ENCODE results near the gene PTTG2. TPM values are rescaled to one million over a fixed set of nuclear protein-coding genes. Genes with fewer than 3 reads are reported as not detected.
"Not testable (repeated sequence)": the region's sequence is repeated elsewhere in the genome, so short reads cannot be mapped to it uniquely, and the experiment has no call there.

Gene PTTG2
- total RNA-seq: under 1 TPM; 0.86 to 0.90 TPM

DNA sequence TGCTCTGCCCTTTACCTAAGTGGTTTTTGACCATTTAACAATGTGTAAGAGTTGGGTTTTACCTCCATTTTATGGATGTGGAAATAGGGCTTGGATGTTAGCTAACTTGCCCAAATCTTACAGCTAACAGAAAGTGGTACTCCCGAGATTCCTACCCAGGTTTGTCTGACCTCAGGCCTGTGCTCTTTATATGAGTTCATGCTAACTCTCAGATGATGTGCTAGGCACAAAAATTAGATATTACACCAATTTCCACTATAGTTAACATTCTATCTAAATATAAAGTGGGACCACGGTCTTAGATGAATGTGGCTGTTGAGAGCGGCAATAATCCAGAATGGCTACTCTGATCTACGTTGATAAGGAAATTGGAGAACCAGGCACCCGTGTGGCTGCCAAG, at the start of gene PTTG2:
TSS of gene PTTG2 (plus strand) at position 301 of the 400 bp plus-strand sequence. CDS start at position 338, 37 bp downstream.
- POLR2A ChIA-PET: no interaction called here
- DNase-seq: no peak
- no peaks in the 10 kb centered on the region for H3K9me3 Mint-ChIP-seq
- H3K36me3 Mint-ChIP-seq (ENCODE audit: low read depth): no peaks in the 10 kb centered on the region
- CTCF ChIA-PET: no interaction called here
- H3K27me3 Mint-ChIP-seq: no peaks in the 10 kb centered on the region
- H3K4me1 Mint-ChIP-seq: peaks cover 2% of the 10 kb centered on the region
- H3K27ac Mint-ChIP-seq: no peak within 1 kb of the TSS
- H3K4me3 Mint-ChIP-seq: no peak within 1 kb of the TSS

DNA sequence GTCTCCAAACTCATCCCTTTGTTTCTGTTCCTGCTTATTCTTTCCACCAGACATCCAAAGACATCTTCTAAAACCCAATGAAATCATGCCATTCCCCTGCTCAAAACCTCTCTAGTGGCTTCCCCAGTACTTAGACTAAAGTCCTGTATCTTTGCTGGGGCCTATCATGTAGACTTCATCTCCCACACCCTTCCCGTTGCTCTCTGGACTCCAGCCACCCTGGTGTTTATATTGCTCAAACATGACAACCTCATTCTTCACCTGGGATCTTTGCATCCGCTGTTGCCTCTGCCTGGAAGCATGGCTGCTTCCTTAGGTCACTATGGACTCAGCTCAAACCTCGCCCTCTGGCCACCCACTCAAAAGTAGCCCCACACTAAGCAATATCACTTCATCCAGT, 45.7 kb upstream of the PTTG2 start:
- H3K9me3 Mint-ChIP-seq: no peaks in the 10 kb centered on the region
- ChIA-PET POLR2A (interaction anchor here (1.4 kb wide), 1 partner anchor 23 kb away, joined by 3 read pairs; no protein-coding TSS in a partner anchor), CTCF (no interaction called here)
- no peak overlapping the region for H3K4me3 Mint-ChIP-seq
- peaks cover under 1% of the 10 kb centered on the region for H3K4me1 Mint-ChIP-seq
- H3K27ac Mint-ChIP-seq: no peak overlapping the region
- H3K27me3 Mint-ChIP-seq: no peaks in the 10 kb centered on the region
- no peak for DNase-seq
- H3K36me3 Mint-ChIP-seq (ENCODE audit: low read depth): peaks cover 12% of the 10 kb centered on the region

DNA sequence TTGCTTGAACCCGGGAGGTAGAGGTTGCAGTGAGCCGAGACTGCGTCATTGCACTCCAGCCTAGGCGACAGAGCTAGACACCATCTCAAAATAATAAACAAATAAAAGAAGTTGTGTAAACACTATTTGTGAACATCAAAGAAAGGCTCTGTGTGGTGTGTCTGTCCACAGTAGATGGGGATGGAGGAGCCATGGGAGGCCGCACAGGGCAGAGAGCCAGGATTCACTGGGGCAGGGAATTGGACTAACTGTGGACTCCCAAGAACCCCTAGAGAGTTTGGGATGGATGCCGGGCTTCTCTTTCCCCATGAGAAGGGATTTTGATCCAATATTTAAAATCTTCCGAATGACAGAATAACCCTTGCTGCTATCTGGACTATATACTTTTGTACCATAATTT, 42.8 kb upstream of the PTTG2 start:
- Mint-ChIP-seq H3K4me1 (peaks cover 7% of the 10 kb centered on the region), H3K27me3 (no peaks in the 10 kb centered on the region), H3K27ac (no peak overlapping the region), H3K4me3 (no peak overlapping the region), H3K36me3 (ENCODE audit: low read depth) (peaks cover 9% of the 10 kb centered on the region), H3K9me3 (no peaks in the 10 kb centered on the region)
- no peak for DNase-seq
- ChIA-PET POLR2A (interaction anchor here (1.0 kb wide), 1 partner anchor 11 kb away, joined by 3 read pairs; no protein-coding TSS in a partner anchor), CTCF (no interaction called here)

DNA sequence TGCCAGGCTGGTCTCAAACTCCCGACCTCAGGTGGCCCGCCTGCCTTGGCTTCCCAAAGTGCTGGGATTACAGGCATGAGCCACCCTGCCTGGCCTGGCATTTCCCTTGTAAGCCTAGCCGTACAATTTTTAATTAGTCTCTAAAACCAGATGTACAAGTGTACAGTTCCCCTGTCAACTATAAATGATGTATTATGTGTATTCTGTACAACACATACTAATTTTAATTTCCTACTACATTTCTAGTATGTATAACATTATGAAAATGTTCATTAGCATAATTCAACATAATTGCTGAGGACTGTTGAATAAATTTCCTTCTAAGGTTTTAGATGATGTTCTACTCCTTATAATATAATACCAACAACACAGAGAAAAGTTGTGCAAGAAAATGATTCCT, 41.5 kb upstream of the PTTG2 start:
- no peak overlapping the region for H3K4me3 Mint-ChIP-seq
- ChIA-PET CTCF (no interaction called here), POLR2A (no interaction called here)
- no peaks in the 10 kb centered on the region for H3K9me3 Mint-ChIP-seq
- no peak overlapping the region for H3K27ac Mint-ChIP-seq
- H3K36me3 Mint-ChIP-seq (ENCODE audit: low read depth): peaks cover 18% of the 10 kb centered on the region
- peaks cover 8% of the 10 kb centered on the region for H3K4me1 Mint-ChIP-seq
- DNase-seq: no peak
- no peaks in the 10 kb centered on the region for H3K27me3 Mint-ChIP-seq

DNA sequence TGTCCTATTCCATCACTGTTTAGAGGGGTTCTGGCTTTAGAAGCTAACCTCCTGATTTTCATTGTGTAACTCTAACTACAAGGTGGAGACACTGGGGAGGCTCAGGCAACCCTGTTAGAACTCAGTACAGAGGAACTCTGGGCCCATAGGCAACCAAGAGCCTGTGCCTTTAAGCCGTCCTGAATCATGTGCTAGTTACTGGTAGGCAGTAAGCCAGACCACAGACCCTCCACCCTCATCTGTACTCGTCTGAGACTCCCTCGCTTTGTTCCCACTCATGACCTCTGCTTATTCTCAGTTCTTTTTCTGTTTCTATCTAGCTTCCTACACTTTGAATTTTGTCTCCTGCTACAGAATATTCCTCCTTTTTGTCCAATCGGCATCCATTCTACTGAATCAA, 37.9 kb upstream of the PTTG2 start:
- H3K9me3 Mint-ChIP-seq: no peaks in the 10 kb centered on the region
- no peak overlapping the region for H3K4me3 Mint-ChIP-seq
- ChIA-PET POLR2A (no interaction called here), CTCF (interaction anchor here (1.2 kb wide), 1 partner anchor 11 kb away, joined by 5 read pairs; no protein-coding TSS in a partner anchor)
- DNase-seq: no peak
- peaks cover 9% of the 10 kb centered on the region for H3K4me1 Mint-ChIP-seq
- no peaks in the 10 kb centered on the region for H3K27me3 Mint-ChIP-seq
- H3K27ac Mint-ChIP-seq: no peak overlapping the region
- H3K36me3 Mint-ChIP-seq (ENCODE audit: low read depth): peaks cover 21% of the 10 kb centered on the region

DNA sequence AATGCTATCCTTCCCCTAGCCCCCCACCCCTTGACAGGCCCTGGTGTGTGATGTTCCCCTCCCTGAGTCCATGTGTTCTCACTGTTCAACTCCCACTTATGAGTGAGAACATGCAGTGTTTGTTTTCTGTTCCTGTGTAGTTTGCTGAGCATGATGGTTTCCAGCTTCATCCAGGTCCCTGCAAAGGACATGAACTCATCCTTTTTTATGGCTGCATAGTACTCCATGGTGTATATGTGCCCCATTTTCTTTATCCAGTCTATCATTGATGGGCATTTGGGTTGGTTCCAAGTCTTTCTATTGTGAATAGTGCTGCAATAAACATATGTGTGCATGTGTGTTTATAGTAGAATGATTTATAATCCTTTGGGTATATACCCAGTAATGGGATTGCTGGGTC, 37.1 kb upstream of the PTTG2 start:
- H3K27me3 Mint-ChIP-seq, CTCF ChIA-PET, H3K4me3 Mint-ChIP-seq, DNase-seq, POLR2A ChIA-PET, H3K27ac Mint-ChIP-seq, H3K9me3 Mint-ChIP-seq: not testable (repeated sequence)
- H3K36me3 Mint-ChIP-seq (ENCODE audit: low read depth): peaks cover 21% of the 10 kb centered on the region
- peaks cover 14% of the 10 kb centered on the region for H3K4me1 Mint-ChIP-seq

DNA sequence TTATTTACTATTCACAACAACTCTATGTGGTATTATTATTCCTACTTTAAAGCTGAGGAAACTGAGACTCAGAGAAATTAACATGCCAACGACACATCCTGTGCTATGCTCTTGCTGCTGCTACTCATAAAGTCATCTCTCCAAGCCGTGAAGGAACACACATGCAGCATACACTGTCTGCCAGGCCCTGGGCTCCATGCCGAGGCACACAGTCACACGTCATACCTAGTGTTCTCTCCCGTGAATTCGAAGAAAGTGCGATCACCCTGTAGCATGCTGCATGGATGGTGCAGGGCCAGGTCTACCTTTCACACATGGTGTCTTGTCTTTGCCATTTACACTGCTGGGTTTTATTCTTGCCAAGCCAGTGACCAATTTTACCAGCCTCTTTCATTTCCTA, 35.3 kb upstream of the PTTG2 start:
- POLR2A ChIA-PET: no interaction called here
- Mint-ChIP-seq H3K4me3 (no peak overlapping the region), H3K27me3 (no peaks in the 10 kb centered on the region), H3K36me3 (ENCODE audit: low read depth) (peaks cover 29% of the 10 kb centered on the region), H3K9me3 (no peaks in the 10 kb centered on the region), H3K4me1 (peaks cover 31% of the 10 kb centered on the region), H3K27ac (no peak overlapping the region)
- CTCF ChIA-PET: no interaction called here
- no peak for DNase-seq

DNA sequence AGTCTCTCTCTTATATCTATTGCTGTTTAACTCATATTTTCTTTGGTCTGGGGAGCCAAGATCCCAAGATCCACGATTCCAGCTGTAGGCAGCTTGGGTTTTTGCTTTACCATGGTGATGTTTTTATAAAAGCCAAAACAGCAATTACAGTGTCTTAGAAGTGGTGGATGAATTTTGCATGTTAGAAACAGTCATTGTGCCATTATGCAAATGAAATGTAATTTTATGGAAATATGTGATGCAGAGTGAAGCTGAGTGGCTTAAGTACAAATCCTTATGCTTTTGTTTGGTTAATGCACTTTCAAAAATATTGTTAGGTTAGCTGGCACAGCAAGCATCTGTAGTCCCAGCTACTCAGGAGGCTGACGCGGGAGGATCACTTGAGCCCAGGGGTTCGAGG, 32.8 kb upstream of the PTTG2 start:
- ChIA-PET CTCF (interaction anchor here (1.3 kb wide), 1 partner anchor 36 kb away, joined by 4 read pairs; no protein-coding TSS in a partner anchor), POLR2A (interaction anchor here (1.5 to 2.0 kb wide), 2 partner anchors 10 to 35 kb away, joined by 3 to 12 read pairs; partner anchors contain the start of gene TBC1D1)
- H3K4me3 Mint-ChIP-seq: no peak overlapping the region
- peaks cover 29% of the 10 kb centered on the region for H3K4me1 Mint-ChIP-seq
- no peaks in the 10 kb centered on the region for H3K9me3 Mint-ChIP-seq
- peaks cover 34% of the 10 kb centered on the region for H3K36me3 Mint-ChIP-seq (ENCODE audit: low read depth)
- no peak for DNase-seq
- no peaks in the 10 kb centered on the region for H3K27me3 Mint-ChIP-seq
- no peak overlapping the region for H3K27ac Mint-ChIP-seq

DNA sequence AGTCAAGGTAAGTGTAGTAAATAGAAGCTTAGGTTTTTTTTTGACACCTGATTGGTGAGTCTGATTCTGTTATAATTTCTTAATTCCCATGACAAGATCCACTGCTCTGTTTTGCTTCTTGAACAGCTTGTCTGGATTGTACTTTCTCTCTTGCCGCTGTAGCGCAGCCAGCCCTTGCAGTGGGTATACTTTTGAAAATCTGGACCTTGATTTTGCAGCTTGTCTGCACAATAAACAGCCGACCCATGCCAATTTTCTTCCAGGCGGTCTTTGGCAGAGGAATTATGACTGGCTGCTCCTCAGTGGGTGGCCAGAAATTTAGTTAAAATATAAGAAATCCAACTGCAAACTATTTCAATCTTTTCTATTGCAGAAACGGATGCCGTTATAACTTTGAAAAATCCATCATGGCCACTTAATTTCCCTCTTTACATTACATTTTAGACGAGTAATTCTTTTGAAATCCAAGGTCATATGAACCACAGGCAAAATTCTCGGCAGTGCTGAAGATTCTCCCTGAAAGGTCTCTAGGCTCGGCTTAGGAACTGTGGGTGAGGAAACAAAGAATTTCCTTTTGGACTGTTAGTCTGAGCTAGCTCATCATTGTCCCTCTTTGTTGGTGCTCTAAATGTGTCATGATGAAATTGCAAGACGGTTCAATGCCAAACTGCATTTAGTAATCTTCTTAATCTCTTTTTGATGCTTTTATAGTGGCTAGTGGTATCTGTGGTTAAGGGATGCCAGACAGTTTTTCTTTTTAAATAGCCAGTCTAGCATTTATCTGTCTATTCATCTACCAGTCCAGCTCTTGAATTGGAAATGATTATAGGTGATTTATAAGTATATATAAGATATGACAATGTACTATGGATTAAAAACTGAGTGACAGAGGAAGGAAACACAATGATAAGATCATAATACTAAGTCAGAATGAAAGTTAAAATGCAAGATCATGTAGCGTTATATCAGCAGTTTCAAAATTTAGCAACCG, 31.5 kb upstream of the PTTG2 start:
- DNase-seq: no peak
- Mint-ChIP-seq H3K27ac (peak overlapping the region; percentile 37), H3K27me3 (no peaks in the 10 kb centered on the region), H3K4me1 (peaks cover 28% of the 10 kb centered on the region), H3K4me3 (no peak overlapping the region), H3K36me3 (ENCODE audit: low read depth) (peaks cover 28% of the 10 kb centered on the region), H3K9me3 (no peaks in the 10 kb centered on the region)
- ChIA-PET CTCF (interaction anchor here (1.3 kb wide), 1 partner anchor 37 kb away, joined by 4 read pairs; no protein-coding TSS in a partner anchor), POLR2A (interaction anchor here (1.5 to 2.0 kb wide), 2 partner anchors 11 to 37 kb away, joined by 3 to 12 read pairs; partner anchors contain the start of gene TBC1D1)

DNA sequence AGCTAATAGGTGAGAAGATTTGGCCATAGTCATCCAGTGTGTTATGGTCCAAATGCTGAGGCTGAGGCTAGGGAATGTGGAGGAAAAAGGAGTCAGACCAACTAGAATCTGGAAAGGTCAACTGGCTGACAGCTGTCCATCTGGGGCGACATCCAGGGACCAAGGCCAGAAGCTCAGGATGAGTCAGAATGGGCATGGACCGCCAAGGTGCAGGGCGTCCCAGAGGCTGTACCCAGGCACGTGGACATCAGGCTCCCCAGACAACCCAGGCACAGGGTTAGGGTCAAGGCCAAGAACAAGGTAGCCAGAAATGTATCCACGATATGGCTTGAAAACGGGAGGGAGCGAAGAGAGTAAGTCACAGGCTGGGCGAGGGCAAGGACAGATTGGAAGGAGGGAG, 26.1 kb upstream of the PTTG2 start:
- Mint-ChIP-seq H3K9me3 (no peaks in the 10 kb centered on the region), H3K27ac (no peak overlapping the region), H3K27me3 (no peaks in the 10 kb centered on the region), H3K36me3 (ENCODE audit: low read depth) (peaks cover 33% of the 10 kb centered on the region), H3K4me1 (peaks cover 12% of the 10 kb centered on the region), H3K4me3 (no peak overlapping the region)
- POLR2A ChIA-PET: no interaction called here
- no peak for DNase-seq
- CTCF ChIA-PET: no interaction called here

DNA sequence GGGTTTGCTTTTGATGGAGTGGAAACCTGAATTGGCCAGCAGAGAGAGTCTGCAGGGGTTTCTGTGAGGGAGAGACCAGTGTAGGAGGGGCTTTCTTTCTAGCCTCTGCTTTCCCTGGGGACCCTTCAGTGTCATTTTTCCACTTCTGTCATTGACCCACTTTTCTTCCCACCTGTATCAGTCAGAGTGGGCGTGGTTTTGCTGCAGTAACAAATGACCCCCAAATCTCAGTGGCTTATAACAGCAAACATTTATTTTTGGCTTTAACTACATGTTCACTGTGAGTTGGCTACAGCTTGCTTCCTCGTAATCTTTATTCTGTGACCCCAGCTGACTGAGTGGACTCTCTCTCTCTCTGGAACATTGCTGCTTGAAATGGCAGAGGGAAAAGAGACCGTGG, 25.6 kb upstream of the PTTG2 start:
- ChIA-PET CTCF (no interaction called here), POLR2A (no interaction called here)
- no peak overlapping the region for H3K4me3 Mint-ChIP-seq
- peaks cover 29% of the 10 kb centered on the region for H3K36me3 Mint-ChIP-seq (ENCODE audit: low read depth)
- no peaks in the 10 kb centered on the region for H3K27me3 Mint-ChIP-seq
- H3K27ac Mint-ChIP-seq: no peak overlapping the region
- H3K9me3 Mint-ChIP-seq: no peaks in the 10 kb centered on the region
- peaks cover 7% of the 10 kb centered on the region for H3K4me1 Mint-ChIP-seq
- DNase-seq: no peak

DNA sequence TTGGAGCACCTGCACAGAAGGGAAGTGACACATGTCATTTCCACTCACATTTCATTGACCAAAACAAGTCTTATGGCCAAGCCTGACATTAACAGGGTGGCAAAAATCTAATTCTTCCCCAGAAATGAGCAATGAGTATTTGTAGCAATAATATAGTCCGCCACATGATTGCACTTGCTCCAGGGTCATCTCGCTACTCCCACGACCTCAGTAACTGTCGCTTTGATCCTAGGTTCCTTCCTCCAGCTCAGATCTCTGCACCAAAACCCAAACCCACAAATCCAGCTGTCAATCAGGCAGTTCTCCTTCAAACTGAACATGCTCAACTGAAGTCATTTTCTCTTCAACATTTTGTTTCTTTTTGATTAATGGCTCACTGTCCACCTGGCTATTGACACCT, 25.2 kb upstream of the PTTG2 start:
- CTCF ChIA-PET: no interaction called here
- no peak overlapping the region for H3K4me3 Mint-ChIP-seq
- POLR2A ChIA-PET: no interaction called here
- H3K36me3 Mint-ChIP-seq (ENCODE audit: low read depth): peaks cover 25% of the 10 kb centered on the region
- peaks cover 3% of the 10 kb centered on the region for H3K4me1 Mint-ChIP-seq
- H3K9me3 Mint-ChIP-seq: no peaks in the 10 kb centered on the region
- no peaks in the 10 kb centered on the region for H3K27me3 Mint-ChIP-seq
- no peak overlapping the region for H3K27ac Mint-ChIP-seq
- DNase-seq: no peak

DNA sequence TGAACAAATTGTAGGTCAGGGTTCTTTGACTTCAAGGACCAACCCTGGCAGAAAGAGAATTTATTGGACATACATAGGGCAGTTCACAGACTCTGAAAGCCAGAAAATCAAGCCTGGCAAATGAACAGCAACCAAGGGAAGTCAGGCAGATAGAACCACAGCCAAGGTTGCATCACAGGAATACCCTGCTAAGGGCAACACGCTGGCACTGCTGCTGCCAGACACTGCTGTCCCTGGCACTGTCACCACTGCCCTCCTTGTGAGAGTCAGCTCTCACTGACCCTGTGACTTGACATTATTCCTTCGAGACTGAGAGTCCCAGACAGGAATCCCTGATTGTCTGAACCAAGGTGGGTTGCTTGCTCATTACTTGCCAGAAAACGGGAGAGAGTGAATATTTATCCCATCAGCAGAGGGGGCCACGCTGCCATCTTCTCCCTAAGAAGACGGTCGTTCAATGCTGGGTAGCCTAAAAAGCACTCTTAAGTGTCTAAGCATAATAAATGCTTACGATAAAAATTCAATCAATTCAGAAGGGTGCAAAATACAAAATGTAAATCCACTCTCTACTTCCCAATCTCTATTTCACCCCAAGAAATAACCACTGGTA, 23.2 kb upstream of the PTTG2 start:
- H3K27ac Mint-ChIP-seq: no peak overlapping the region
- H3K36me3 Mint-ChIP-seq (ENCODE audit: low read depth): peaks cover 17% of the 10 kb centered on the region
- no peak overlapping the region for H3K4me3 Mint-ChIP-seq
- ChIA-PET POLR2A (no interaction called here), CTCF (no interaction called here)
- no peaks in the 10 kb centered on the region for H3K9me3 Mint-ChIP-seq
- H3K27me3 Mint-ChIP-seq: no peaks in the 10 kb centered on the region
- DNase-seq: no peak
- no peaks in the 10 kb centered on the region for H3K4me1 Mint-ChIP-seq
